Hematopoietic multipotent progenitor cell (in vitro differentiated cells): ENCODE data around the gene VAMP5. TPM values are rescaled to one million over a fixed set of nuclear protein-coding genes. Genes with fewer than 3 reads are reported as not detected.
"Not testable (repeated sequence)": the region's sequence is repeated elsewhere in the genome, so short reads cannot be mapped to it uniquely, and the experiment has no call there.

Experiments
- DNase-seq, 3 donors: peaks; one replicate each; pipeline ENCODE4 v3.0.0-alpha.2; 2011 to 2015; ENCODE audit warnings: low read depth in 2 of 3, low spot score in 2 of 3
- total RNA-seq: library from RNA; depleted of rRNA; stranded (reverse); fragments of >200 nt; gene quantifications from one replicate; pipeline ENCODE4 v1.2.3, GENCODE V29; 2012

VAMP5 gene
- total RNA-seq, 1 donor, result 38.0 TPM

DNA sequence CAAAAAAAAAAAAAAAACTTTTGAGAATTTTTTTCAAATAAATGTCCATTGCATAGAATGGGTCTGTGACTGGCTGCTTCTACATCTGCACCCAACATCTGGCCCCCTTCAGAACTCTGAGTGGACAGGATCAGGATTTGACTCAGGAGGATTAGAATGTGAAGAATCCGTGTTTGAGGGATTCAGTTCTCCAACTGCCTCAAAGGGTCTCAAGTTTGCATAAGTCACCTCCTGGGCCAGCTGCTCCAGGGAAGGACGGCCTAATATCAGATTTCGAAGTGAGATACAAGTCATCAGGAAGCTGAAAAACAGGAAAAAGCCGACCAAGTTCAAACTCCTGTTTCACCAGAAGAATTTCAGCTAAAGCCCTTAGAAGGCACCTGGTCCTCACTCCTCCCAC, 34.4 kb upstream of the VAMP5 start:
- DNase-seq, result no peak

DNA sequence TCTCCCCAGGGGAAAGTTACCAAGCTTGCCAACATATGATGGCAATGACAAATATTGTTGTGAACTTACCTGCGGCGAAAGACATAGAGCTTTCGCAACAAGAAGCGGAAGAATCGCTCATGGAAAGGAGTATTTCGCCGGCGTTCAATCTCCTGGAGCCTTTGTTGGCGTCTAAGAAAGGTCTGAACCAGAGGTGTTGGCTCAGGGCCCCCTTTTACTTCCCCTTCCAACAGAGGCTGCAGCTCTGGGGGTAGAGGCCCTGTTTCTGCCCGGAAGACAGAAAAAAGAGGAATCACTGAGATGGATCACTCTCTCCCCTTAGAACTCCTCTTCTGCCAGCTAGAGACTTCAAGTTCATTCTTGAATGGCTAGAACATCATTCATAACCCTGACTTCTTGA, 33.7 kb upstream of the VAMP5 start:
- peak in 2 of 3 donors; percentile 54 to 78 for DNase-seq

DNA sequence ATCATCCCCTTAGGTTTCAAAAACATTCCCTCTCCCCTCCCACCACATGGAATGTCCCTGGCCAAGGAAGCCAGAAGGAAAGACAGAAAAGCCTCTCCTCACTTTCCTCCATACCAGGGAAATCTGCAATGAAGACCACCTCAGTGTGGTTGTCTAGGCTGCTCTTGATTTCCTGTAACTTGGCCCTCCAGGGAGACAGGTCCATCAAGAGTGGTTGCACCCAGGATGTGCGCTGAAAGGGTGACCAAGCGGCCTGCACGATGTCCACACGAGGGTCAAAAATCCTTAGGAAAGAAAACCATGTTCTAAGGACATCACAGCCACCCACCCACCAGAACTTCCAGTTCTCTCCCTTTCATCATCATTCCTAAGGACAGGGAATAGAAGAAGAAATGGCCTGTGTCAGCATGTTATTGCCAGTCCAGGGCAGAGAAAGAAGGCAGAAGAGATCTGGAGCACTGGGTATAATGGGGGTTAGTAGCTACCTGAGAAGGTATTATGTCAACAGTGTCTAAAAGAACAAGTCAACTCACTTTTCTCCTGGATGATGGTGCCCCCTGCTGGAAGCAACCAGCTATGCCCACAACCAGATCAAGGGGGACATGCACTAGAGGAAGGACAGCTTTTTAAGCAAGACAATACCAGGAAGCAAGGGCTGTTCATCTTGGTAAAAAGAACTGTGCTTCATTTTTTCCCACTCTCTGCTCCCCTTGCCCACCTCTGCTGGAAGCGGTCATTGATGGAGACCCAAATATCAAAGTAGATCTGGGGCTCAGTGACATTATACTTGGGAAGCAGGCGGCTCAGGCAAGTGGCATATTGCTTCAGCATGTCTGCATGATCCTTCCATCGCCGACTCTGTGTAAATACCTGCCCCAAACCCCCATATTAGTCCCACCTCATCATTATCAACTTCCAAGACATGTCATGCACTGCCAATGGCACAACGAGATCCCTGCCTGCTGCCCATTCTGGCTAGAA, 32.2 kb upstream of the VAMP5 start:
- peak; percentile 74 to 93 (median 84) for DNase-seq

DNA sequence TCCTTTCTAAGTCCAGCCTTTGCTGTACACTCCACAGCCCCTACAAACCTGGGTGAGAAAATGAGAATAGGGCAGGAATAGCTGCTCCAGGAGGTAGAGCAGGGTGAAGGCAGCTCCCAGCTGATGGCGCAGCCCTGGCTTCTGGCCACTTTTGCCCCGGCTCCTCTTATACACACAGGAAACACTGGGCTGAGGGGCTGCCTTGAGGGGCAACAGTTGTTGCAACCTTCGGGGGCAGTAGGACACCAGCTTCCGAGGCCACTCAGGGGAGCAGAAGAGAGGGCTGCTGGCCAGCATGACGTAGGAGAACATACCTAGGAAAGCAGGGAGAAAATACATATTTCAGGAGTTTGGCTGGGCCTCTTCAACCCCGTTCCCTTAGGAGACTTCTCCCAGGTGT, 31.0 kb upstream of the VAMP5 start:
- DNase-seq, result no peak

DNA sequence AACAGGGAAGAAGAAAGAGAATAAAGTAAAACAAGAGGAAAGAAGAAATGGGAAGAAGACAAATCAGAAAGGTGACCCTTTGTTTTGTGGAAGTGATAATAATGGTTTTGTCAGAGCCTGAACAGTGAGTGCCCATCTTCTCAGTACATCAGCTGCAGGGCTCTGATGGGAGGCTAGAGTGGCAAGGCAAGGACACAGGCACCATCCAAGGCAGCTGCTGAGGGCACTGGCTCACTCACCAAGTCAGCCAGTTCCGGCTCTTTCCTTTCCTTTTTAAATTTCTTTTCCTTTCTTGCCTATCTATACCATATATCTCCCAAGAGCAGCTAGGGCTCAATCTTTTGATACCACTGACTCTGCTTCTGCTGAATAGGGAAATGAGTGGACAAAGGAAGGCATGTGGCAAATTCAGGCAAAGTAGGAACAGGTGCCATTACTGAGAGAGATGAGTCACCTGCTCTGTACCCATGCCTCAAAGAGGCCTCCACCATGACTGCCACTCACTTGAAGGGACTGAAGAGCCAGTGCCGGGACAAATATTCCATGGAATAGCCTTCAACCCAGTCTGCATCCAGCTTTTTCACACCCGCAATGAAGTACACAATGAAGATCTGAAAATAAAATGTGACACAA, 29.1 kb upstream of the VAMP5 start:
- no peak for DNase-seq

DNA sequence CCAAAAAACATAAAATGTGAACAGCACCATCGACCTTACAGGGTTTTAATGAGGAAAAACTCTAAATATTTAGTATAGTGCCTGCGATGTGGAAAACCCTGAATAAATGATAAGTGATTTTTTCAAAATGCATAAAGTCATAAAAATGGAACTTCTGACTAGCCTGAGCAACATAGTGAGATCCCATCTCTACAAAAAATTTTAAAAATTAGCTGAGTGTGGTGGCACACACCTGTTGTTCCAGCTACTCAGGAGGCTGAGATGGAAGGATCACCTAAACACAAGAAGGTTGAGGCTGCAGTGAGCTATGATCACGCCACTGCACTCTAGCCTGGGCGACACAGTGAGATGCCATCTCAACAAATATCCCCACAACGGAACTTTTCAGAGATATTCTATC, 27.1 kb upstream of the VAMP5 start:
- DNase-seq, result no peak

DNA sequence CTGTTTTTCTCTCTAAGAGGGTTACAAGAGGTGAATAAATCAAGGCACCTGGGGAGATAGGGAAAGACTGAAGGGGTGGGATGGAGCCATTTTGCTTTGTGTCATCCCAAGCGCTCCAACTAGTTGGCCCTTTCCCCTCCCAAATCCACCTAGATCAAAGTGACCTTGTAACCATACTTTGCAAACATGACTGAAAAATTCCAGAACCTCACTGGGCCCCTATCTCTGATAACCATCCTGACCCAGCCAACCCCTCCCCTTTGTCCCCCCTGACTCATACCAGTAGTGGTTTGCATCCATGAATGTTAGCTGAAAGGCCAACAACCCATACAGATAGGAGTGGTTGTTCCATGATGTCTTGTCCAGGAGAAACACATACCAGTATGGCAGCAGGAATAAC, 26.1 kb upstream of the VAMP5 start:
- DNase-seq, result no peak

DNA sequence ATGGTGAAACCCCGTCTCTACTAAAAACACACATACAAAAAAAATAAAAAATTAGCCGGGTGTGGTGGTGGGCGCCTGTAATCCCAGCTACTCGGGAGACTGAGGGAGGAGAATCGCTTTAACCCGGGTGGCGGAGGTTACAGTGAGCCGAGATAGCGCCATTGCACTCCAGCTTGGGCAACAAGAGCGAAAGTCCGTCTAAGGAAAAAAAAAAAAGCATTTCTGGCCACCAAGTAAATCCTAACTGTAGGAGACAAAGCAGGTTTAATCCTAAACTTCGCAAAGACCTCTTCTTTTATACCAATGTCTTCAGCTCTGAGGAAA, 23.9 kb upstream of the VAMP5 start:
- DNase-seq, result not testable (repeated sequence)

DNA sequence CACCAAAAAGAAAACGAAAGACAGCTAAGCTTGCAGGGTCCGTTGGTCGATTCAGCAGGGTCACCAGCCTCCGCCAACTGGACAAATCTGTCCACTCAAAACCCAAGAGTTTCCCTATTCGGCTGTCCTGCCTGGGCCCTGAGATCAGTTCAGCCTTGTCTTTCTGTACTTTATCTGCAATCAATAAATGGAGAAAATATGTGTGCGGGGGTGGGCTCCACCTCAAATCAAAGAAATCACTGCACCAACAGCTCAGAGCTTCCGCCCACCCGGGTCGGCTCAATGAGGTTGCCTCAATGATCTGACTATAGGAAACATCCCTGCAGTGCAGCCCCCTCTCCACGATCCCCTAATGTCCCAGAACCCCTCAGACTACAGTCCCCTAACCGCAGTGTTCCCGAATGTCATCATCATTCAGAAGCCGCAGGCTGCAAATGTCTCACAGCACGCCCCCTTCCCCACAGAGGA, 23.4 kb upstream of the VAMP5 start:
- DNase-seq, result no peak

DNA sequence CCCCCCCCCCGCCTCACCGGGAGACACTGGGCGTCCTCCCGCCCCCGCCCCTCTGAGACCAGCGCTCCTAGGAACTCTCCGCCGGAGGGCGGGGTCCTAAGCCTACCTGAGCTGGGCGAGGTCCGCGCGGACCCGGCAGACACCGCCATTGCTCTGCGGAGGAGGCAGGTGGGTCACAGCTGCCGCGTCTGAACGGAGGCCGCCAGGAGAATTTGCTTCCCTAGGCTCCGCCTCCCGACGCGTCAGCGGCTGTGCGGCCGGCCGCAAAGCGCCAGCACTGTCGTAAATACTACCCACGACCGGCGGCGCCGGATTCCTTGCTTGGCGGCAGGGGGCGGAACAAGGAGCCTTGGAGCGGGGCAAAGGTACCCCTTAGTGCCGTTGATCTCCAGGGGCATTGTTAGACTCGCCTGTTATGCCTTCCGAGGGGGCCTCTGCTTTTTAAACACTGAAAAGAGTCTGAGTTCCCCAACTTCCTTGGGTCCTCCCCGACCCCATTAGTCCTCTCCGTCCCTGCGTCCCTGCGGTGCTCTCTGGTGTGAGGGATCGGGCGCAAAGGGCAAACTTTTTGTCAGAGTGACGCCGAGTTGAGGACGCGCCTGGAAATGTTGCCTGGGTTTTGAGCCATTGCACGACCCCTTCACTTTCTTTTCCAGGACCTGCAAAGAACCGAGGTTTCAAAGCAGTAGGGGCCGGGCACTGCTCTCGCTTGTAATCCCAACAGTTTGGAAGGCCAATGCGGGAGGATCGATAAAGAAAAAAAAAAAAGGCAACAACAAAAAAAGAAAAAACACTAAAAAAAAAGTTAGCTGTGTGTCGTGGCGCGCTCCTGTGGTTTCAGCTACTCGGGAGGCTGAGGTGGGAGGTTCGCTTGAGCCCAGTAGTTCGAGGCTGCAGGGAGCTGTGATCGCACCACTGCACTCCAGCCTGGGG, 22.7 kb upstream of the VAMP5 start, which contains the start of gene GGCX:
Gene GGCX (minus strand): TSS at position 214 of the 933 bp plus-strand sequence. CDS start 65 bp downstream, at position 149.
- DNase-seq, result peak; percentile 78 to 97 (median 95)

DNA sequence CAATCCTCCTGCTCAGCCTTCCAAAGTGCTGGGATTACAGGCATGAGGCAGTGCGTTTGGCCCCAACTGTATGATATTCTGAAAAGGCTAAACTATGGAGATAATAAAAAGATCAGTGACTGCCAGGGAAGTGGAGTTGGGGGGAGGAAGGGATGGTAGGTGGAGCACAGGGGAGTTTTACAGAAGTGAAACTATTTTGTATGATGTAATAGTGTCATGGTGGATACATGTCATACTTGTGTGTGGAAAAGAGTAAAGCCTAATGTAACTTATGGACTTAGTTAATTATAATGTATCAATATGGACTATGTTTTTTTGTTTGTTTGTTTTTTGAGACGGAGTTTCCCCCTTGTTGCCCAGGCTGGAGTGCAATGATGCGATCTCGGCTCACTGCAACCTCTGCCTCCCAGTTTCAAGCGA, 20.1 kb upstream of the VAMP5 start:
- no peak for DNase-seq

DNA sequence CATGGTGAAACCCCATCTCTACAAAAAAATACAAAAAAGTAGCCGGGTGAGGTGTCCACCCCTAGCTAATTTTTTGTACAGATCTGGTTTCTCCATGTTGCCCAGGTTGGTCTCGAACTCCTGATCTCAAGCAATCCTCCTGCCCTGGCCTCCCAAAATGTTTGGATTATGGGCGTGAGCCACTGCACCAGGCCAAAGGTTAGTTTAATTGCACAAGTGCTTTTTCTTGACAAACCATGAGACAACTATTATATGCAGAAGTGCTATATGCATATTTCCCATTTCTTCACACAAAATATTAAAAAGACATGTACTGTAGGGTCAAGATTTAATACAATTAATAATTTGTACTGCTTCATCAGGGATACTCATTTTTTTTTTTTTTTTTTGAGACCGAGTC, 18.0 kb upstream of the VAMP5 start:
- no peak for DNase-seq

DNA sequence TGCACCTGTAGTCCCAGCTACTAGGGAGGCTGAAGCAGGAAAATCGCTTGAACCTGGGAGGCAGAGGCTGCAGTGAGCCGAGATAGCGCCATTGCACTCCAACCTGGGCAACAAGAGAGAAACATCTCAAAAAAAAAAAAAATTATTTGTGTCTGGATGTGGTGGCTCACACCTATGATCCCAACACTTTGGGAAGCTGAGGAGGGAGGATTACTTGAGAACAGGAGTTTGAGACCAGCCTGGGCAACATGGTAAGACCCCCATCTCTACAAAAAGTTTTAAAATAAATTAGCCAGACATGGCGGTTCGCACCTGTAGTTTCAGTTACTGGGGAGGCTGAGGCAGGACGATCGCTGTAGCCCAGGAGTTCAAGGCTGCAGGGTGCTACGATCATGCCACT, 8.5 kb upstream of the VAMP5 start:
- DNase-seq, result no peak

DNA sequence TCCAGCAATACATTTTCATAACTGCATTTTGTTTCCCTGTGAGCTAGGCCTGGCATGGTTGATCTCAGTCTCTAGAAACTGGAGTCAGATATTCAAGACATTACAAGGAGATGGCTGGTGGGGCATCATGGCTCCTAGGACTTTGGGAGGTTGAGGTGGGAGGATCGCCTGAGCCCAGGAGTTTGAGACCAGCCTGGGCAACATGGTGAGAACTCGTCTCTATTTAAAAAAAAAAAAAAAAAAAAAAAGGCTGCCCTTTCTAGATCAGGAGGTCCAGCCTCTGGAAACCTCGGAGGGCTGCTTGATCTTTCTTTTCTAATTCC, 7.2 kb upstream of the VAMP5 start:
- DNase-seq, result no peak

DNA sequence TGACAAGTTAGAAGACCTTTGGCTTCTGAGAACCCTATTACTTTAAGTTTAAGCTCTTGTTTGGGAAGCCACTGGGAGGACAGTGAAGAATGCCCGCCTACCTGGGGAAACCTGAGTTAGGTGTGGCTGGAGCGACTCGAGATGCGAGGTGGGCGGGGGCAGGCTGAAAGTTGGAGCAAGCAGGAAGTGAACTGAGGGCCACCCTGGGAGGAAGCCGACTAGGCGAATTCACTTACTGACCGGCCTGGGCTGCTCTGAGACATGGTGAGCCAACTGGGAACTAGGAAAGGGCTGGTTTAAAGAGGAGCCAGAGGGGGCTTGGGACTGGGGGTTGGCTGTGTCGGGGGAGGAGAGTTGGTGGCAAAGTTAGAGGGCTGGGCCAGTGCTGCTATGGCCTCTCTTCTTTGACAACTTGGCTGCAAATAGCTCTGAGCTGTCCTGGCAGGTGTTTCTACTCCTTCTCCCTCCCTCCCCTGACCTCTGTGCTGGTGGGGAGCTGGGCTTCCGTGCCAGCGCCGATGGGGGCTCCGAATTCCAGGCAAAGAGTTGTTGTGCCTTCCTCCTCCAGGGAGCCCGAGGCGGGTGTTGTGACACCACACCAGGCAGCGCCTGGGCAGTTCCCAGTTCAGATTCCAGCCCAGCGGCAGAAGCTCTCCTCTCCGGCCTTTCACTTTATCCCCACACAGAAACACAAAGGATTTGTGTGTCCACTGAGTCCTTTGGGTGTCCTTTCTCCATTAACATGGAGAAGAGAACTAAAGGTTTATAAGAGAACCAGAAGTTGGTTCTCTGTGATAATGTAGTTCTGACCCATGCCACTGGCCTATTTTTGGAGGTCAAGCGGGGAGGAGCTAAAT, 6.6 kb upstream of the VAMP5 start, which contains the start of gene VAMP8:
Gene VAMP8 (plus strand): TSS at position 201 of the 857 bp plus-strand sequence. CDS start 61 bp downstream, at position 262.
- DNase-seq, result peak in 1 of 3 donors; percentile 34

DNA sequence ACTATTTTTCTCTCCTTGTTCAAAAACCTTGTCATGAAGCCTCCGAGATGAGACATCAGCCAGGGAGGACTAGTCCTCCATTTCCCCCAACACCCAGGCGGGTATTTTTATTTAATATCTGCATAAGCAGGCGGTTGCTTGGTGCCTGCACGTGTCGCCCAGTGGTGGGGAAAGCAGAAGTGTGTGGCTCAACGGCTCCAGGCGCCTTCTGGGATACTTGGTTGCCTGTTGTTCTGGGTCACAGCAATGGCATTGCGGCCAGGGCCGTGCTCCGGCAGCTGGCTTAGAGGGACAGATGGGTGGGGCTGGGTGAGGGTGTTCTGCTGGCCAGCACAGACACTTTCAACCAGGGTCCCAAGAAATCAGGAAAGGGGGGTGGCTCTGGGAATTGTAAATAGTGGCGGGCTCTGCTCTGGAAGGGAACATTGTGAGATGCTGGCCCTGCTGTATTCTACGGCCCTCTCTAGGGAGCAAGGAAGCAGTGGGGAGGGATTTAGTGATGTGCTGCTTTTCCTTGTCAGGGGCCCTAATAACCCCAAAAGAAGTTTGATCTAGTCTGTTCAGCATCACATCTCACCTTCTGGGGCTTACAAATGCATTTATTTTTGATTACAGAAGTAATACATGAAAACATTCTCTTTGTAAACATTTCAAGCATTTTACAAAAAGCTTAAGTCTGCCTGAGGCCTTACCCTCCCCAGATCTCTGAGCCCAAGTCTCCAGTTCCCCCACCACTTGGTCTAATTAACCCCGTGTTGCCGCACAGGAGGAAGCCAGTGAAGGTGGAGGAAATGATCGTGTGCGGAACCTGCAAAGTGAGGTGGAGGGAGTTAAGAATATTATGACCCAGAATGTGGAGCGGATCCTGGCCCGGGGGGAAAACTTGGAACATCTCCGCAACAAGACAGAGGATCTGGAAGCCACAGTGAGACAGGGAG, 5.7 kb upstream of the VAMP5 start:
- DNase-seq, result peak in 2 of 3 donors; percentile 81 to 85

DNA sequence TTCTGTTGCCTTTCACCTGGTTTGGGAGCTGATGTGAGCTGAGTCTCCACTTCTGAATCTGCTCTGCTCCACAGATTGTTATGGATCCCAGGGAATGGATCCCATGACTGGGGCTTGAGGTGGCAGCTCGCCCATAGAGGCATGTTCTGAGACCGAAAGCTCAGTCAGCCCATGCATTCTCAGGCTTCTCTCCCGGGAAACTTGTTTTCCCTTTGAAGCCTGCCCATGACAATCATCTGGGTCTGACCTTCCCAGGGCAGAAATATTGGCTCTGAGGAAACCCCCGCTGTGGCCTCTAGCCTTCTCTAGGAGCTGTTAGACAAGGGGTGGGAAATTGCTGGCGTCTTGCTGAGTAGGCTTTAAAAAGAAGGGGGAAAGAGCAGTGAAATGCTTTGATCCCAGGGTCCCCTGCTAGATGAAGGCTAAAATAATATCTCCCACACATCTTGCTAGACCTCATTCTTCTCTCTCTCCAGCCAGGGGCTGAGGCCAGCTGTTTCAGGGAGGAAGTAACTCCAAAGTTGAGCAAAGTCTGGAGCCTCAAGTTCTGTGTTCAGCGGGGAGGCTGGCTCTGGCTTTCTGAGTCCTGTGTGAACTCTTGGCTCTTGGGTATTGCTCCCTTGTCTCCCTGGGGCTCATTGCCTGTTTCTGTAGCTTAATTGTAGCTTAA, 4.8 kb upstream of the VAMP5 start:
- peak in 1 of 3 donors; percentile 42 for DNase-seq

DNA sequence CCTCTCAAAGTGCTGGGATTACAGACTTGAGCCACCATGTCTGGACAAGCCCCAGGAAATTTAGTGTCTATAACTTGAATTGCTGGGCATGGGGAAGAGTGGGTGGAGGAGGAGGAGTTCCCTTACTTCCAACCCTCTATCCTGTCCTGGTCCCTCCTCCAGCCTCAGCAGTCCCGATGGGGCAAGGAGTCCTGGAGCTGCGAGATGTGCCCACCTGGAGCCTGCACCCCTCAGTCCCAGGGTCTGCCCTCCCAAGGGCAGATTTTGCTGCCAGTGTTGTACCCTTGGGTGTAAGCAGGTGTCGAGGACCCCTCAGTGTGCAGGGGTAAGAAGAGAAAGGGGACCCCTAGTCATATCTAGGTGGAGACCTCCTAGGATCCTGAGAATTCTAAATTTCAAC, 4.0 kb upstream of the VAMP5 start:
- DNase-seq, result no peak
